HepG2 (cell line): Measurements from ENCODE around the gene RORC. TPM values are rescaled to one million over a fixed set of nuclear protein-coding genes. Genes with fewer than 3 reads are reported as not detected.

Experiments used
- ARHGAP35 ChIP-seq: sonication (generic); formaldehyde crosslinking; IDR thresholded peaks from 2 replicates; pipeline ENCODE4 v1.9.0; 2022; ENCODE audit warnings: mild to moderate bottlenecking, inconsistent platforms, moderate library complexity, missing genetic modification reagents, borderline replicate concordance
- ATM ChIP-seq: fragments of 450-650 bp; IDR thresholded peaks from 2 replicates; pipeline ENCODE4 v1.7.1; 2017; ENCODE audit warnings: mild to moderate bottlenecking, borderline replicate concordance
- BRCA1 ChIP-seq: sonication (generic); formaldehyde crosslinking; IDR thresholded peaks from 2 replicates; pipeline ENCODE4 v1.4.0; 2020; ENCODE audit warnings: missing genetic modification reagents
- CBX1 ChIP-seq: IDR thresholded peaks from one replicate; pipeline ENCODE4 v1.6.1; 2016; ENCODE audit warnings: antibody characterized with exemption, low read depth
- GTF3A ChIP-seq: sonication (generic); formaldehyde crosslinking; conservative IDR thresholded peaks from 2 replicates; pipeline ENCODE4 v1.4.0; 2020; ENCODE audit warnings: mild to moderate bottlenecking, missing genetic modification reagents
- HMGXB4 ChIP-seq, 2 experiments: sonication (generic) in 1 of 2; formaldehyde crosslinking in 1 of 2; IDR thresholded peaks; 2 replicates each; pipeline versions ENCODE4 v1.4.0 to v1.6.1; 2018 to 2020; ENCODE audit warnings: missing genetic modification reagents in 2 of 2, borderline replicate concordance in 1 of 2, low read depth in 1 of 2, mild to moderate bottlenecking in 1 of 2, missing biosample characterization in 1 of 2
- IKZF1 ChIP-seq: fragments of 450-650 bp; IDR thresholded peaks from 2 replicates; pipeline ENCODE4 v1.7.1; 2016
- LRRFIP1 ChIP-seq: sonication (generic); formaldehyde crosslinking; conservative IDR thresholded peaks from 2 replicates; pipeline ENCODE4 v1.4.0; 2020; ENCODE audit warnings: missing genetic modification reagents
- MEF2D ChIP-seq: sonication (generic); formaldehyde crosslinking; IDR thresholded peaks from 2 replicates; pipeline ENCODE4 v1.5.1; 2020; ENCODE audit warnings: mild to moderate bottlenecking, missing genetic modification reagents
- NFYC ChIP-seq: IDR thresholded peaks from 2 replicates; pipeline ENCODE4 v1.6.1; 2016; ENCODE audit warnings: missing genetic modification reagents, missing compliant biosample characterization
- PHF21A ChIP-seq: sonication (generic); formaldehyde crosslinking; IDR thresholded peaks from 2 replicates; pipeline ENCODE4 v1.5.0; 2020; ENCODE audit warnings: mild to moderate bottlenecking, missing genetic modification reagents
- TAF1 ChIP-seq: sonication (generic); formaldehyde crosslinking; IDR thresholded peaks from 2 replicates; pipeline ENCODE4 v1.4.0; 2020; ENCODE audit warnings: missing genetic modification reagents
- TBX3 ChIP-seq: fragments of 450-650 bp; IDR thresholded peaks from 2 replicates; pipeline ENCODE4 v1.6.1; 2017; ENCODE audit warnings: antibody characterized with exemption, mild to moderate bottlenecking, inconsistent platforms, borderline replicate concordance
- TOPORS ChIP-seq: sonication (generic); formaldehyde crosslinking; IDR thresholded peaks from 2 replicates; pipeline ENCODE4 v1.8.0; 2023; ENCODE audit warnings: mild to moderate bottlenecking, missing genetic modification reagents
- YEATS2 ChIP-seq: sonication (generic); formaldehyde crosslinking; IDR thresholded peaks from 2 replicates; pipeline ENCODE4 v1.4.0; 2020; ENCODE audit warnings: missing genetic modification reagents, borderline replicate concordance
- ZBTB20 ChIP-seq: sonication (generic); formaldehyde crosslinking; IDR thresholded peaks from 2 replicates; pipeline ENCODE4 v1.8.1; 2023; ENCODE audit warnings: missing genetic modification reagents, low read depth, mild to moderate bottlenecking, borderline replicate concordance
- ZBTB38 ChIP-seq: sonication (generic); formaldehyde crosslinking; IDR thresholded peaks from 2 replicates; pipeline ENCODE4 v1.5.1; 2020; ENCODE audit warnings: mild to moderate bottlenecking, missing genetic modification reagents
- ZNF280B ChIP-seq: sonication (generic); formaldehyde crosslinking; IDR thresholded peaks from 2 replicates; pipeline ENCODE4 v1.5.0; 2020; ENCODE audit warnings: missing genetic modification reagents, mild to moderate bottlenecking, borderline replicate concordance
- ZNF552 ChIP-seq: sonication (generic); formaldehyde crosslinking; IDR thresholded peaks from 2 replicates; pipeline ENCODE4 v1.9.0; 2022; ENCODE audit warnings: missing genetic modification reagents, mild to moderate bottlenecking, borderline replicate concordance
- ZNF780A ChIP-seq: sonication (generic); formaldehyde crosslinking; IDR thresholded peaks from 2 replicates; pipeline ENCODE4 v1.8.0; 2022; ENCODE audit warnings: mild to moderate bottlenecking, missing genetic modification reagents, moderate library complexity
- polyA plus RNA-seq, 8 experiments: library from polyadenylated mRNA; depleted of rRNA in 3 of 8; stranded (reverse) in 7 of 8; unstranded in 1 of 8; fragments of >200 nt; fragmentation: Illumina TruSeq in 4 of 8; extraction: Trizol in 4 of 8; gene quantifications; 2 replicates each; pipeline versions ENCODE4 v1.2.1 to v1.2.3, GENCODE V29; 2011 to 2016; ENCODE audit warnings: low read depth in 4 of 8, missing spikeins in 1 of 8, mixed read lengths in 1 of 8; ENCODE audit not compliant: insufficient read depth in 1 of 8
- total RNA-seq, 5 experiments: library from RNA; depleted of rRNA; stranded (reverse); fragments of >200 nt; fragmentation: Illumina TruSeq; extraction: Trizol; gene quantifications; 2 replicates each; pipeline ENCODE4 v1.2.3, GENCODE V29; 2016; ENCODE audit warnings: low read depth in 1 of 5
- TF ChIP-seq, protein P1 (sequence below): sonication (generic); formaldehyde crosslinking; IDR thresholded peaks from 2 replicates; pipeline ENCODE4 v1.8.1; 2023; ENCODE audit warnings: mild to moderate bottlenecking, missing genetic modification reagents, borderline replicate concordance
- TF ChIP-seq, protein P2 (sequence below): sonication (generic); formaldehyde crosslinking; IDR thresholded peaks from 2 replicates; pipeline ENCODE4 v1.9.0; 2021; ENCODE audit warnings: missing genetic modification reagents, borderline replicate concordance

RORC gene
- total and polyA plus RNA-seq, 2 of the 13 experiments (the other 11 are each of a cell fraction or from before 2014, with no cell fraction given), result 2.5 to 6.5 TPM

DNA sequence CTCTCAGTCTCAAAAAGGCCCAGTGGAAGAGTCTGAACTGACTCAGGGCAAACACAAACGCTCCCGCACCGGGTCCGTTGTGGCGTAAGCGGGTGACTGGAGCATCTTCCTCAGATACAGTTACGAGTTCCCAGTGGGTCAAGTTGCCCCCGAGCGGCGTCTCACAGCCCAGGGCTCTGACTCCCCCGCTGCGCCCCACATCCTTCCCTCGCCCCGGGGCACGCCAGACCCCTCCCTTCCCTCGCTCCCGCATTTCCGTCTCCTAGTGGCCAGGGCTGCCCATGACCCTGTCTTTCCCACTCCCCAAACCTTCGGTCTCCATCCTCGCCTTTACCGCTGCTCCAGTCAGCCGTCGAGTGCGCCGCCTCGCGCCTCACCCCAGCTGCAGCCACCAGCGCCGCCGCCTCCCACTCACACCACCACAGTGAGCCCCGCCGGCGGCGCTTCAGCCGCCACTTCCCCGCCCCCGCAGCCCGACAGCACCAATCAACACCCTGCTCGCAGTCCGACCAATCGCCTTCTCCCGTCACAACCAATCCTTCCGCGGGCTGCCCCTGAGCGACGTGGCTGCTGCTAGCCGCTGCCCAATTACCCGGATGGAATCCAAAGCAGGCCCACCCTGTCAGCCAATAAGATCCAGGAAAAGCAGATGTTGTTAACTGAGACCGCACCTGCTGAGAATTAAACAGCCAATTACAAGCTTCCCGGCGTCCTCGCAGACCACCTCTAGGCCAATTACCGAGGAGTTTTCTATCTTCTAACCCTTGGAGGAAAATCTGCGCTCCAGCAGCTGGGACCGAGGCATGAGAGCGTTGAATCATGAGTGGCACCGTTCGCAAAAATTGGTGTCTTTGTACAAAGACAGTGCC is 41.3 kb downstream of the RORC start, which contains the start of gene TDRKH (continued):
- TF ChIP-seq ZNF280B (CRISPR knock-in tag) (0 out of 2 replicates have a peak, but pooled peaks have one; percentile 70), ARHGAP35 (CRISPR knock-in tag) (peak; percentile 88), TBX3 (peak; percentile 88), GTF3A (CRISPR knock-in tag) (no peak), IKZF1 (no peak), CBX1 (peak; percentile 82), ZBTB38 (CRISPR knock-in tag) (peak; percentile 85), PHF21A (CRISPR knock-in tag) (peak; percentile 100), TOPORS (CRISPR knock-in tag) (peak; percentile 77; the same call in 1 of the 2 replicates), ZNF552 (CRISPR knock-in tag) (no peak), TAF1 (CRISPR knock-in tag) (peak; percentile 87), NFYC (CRISPR knock-in tag) (peak; percentile 99), ZBTB20 (CRISPR knock-in tag) (peak; percentile 48; the same call in 1 of the 2 replicates), ZNF780A (CRISPR knock-in tag) (0 out of 2 replicates have a peak, but pooled peaks have one; percentile 63), MEF2D (CRISPR knock-in tag) (peak; percentile 71), ATM (no peak), HMGXB4 (CRISPR knock-in tag; IDR thresholded peaks at IDR 0.05; ENCODE audit: borderline replicate concordance in 1 of 2, low read depth in 1 of 2) (peak; percentile 55 to 67; a peak in 3 of 4 replicates), LRRFIP1 (no peak), BRCA1 (CRISPR knock-in tag) (no peak), YEATS2 (CRISPR knock-in tag) (peak; percentile 60)
- TF ChIP-seq, protein P1, sequence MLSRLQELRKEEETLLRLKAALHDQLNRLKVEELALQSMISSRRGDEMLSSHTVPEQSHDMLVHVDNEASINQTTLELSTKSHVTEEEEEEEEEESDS (CRISPR knock-in tag), result no peak
- TF ChIP-seq, protein P2, sequence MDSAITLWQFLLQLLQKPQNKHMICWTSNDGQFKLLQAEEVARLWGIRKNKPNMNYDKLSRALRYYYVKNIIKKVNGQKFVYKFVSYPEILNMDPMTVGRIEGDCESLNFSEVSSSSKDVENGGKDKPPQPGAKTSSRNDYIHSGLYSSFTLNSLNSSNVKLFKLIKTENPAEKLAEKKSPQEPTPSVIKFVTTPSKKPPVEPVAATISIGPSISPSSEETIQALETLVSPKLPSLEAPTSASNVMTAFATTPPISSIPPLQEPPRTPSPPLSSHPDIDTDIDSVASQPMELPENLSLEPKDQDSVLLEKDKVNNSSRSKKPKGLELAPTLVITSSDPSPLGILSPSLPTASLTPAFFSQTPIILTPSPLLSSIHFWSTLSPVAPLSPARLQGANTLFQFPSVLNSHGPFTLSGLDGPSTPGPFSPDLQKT, result no peak
